Measurements from ENCODE around the gene CORIN. TPM values are rescaled to one million over a fixed set of nuclear protein-coding genes. Genes with fewer than 3 reads are reported as not detected.
A peak's percentile ranks its signal among the peaks of the same experiment; 100 is the strongest.
"Not testable (repeated sequence)": the region's sequence is repeated elsewhere in the genome, so short reads cannot be mapped to it uniquely, and the experiment has no call there.

The CORIN gene
- total RNA-seq, 2 donors from 2014 or later, result 0.26 to 0.41 TPM

DNA sequence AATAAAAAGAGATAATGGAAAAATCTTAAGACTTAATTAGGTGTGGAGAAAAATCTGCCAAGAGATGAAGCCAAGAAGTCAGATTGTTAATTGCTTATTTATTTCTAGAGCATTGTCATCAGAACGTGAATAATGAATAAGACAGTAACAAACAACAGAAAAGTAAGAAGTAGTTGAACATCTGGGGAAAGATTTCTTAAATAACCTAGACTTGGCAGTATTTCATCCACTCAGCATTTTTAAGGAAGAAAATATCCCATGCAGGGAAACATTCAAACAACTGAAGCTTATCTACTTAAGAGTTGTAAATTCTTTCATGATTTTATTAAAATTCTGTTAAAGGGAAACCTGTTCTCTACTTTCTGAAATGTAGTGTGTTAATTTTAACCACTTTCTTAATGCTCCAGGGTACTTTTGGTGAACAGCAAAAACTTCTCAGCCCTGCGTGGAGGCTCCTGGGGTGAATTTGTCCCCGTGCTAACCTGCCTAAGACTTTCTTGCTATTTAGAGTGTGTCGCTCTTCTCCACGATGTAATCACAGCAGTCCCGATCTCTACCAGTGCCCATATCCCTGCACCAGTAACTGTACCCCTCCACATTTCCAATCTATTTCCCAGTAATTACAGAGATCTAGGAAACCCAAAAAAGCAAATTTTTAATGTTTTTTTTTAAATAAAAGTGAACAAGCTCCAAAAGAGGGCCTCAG lies 124.6 kb downstream of the CORIN start:
- Mint-ChIP-seq H3K4me3 (no peak overlapping the region), H3K4me1 (no peaks in the 10 kb centered on the region), H3K36me3 (ENCODE audit: low read depth) (no peaks in the 10 kb centered on the region), H3K27ac (no peak overlapping the region), H3K9me3 (no peaks in the 10 kb centered on the region), H3K27me3 (peaks cover 23% of the 10 kb centered on the region)
- ATAC-seq (replicated peaks), result no peak

DNA sequence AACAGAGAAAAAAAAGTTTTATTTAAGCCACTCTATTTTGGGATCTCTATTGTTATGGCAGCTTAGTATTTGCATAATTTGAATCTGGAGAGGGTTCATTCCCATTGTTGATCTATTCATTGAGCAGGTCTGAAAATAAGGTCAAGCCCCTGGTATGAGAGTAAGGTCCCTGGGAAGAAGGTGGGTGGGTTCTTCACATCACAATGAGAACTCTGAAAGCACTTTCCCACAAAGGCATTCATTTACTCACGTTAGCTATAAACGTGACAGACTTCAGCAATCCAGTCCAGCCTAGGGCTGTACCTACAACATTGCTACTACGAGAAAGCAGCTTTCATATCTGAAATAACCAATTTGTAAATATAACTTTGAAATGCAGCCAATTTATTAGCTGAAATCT lies 126.2 kb downstream of the CORIN start:
- no peak for ATAC-seq (replicated peaks)
- H3K4me3 Mint-ChIP-seq, result no peak overlapping the region
- peaks cover 17% of the 10 kb centered on the region for H3K27me3 Mint-ChIP-seq
- H3K36me3 Mint-ChIP-seq (ENCODE audit: low read depth), result no peaks in the 10 kb centered on the region
- no peaks in the 10 kb centered on the region for H3K9me3 Mint-ChIP-seq
- no peak overlapping the region for H3K27ac Mint-ChIP-seq
- no peaks in the 10 kb centered on the region for H3K4me1 Mint-ChIP-seq

DNA sequence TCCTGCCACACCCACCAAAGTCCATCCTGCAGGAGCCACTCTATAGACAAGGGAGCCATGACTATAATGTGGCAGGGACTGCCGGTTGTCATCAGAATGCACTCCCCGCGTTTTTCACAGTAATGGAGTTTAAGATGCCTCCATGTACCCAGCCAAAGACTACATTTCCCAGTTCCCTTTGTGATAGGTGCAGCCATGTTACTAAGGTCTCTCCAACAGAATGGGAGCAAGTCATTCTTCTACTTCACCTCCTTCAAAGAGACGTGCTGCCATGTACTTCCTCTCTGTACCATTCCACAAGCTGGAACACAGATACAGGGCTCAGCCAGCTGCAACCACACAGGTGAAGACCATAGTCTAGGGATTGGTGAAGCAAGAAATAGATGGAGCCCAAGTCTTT lies 126.7 kb downstream of the CORIN start:
- Mint-ChIP-seq H3K9me3 (no peaks in the 10 kb centered on the region), H3K4me1 (no peaks in the 10 kb centered on the region), H3K27me3 (peaks cover 17% of the 10 kb centered on the region), H3K36me3 (ENCODE audit: low read depth) (no peaks in the 10 kb centered on the region), H3K27ac (no peak overlapping the region), H3K4me3 (no peak overlapping the region)
- ATAC-seq (replicated peaks), result no peak

DNA sequence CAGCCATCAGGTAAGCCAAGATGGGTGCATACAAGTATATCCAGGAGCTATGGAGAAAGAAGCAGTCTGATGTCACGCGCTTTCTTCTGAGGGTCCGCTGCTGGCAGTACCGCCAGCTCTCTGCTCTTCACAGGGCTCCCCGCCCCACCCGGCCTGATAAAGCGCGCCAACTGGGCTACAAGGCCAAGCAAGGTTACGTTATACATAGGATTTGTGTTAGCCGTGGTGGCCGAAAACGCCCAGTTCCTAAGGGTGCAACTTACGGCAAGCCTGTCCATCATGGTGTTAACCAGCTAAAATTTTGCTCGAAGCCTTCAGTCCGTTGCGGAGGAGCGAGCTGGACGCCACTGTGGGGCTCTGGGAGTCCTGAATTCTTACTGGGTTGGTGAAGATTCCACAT lies 131.5 kb downstream of the CORIN start:
- not testable (repeated sequence) for ATAC-seq (replicated peaks)

DNA sequence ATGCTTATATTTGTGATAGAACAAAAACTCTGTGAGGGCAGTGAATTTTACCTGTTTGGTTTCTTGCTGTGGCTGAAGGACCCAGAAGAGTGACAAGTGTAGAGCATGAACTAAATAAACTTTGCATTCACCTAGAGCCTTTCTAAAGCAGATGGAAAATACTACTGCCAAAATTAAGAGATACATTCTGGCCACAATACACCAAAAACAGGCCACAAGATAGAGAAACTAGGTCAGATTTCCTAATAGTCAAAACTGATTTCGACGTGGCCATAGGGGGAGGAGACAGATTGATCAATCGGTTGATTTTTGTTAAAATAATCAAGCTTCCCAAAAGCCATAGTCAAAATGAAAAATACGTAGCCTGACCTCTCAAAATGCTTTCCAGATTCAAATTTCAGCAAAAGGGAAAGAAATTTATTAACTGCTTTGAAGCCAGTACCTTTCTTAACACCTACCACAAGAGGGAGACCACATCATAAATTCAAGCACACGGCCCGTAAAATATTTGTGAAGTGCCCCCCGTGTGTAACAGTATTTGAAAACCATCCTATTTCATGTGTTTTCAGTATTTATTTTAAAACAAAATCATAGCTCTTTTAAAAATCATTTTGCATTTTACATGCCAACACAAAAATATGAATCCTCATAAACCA lies 132.4 kb downstream of the CORIN start:
- peaks cover 16% of the 10 kb centered on the region for H3K27me3 Mint-ChIP-seq
- ATAC-seq (replicated peaks), result no peak
- H3K9me3 Mint-ChIP-seq, result no peaks in the 10 kb centered on the region
- no peak overlapping the region for H3K27ac Mint-ChIP-seq
- no peak overlapping the region for H3K4me3 Mint-ChIP-seq
- H3K4me1 Mint-ChIP-seq, result no peaks in the 10 kb centered on the region
- H3K36me3 Mint-ChIP-seq (ENCODE audit: low read depth), result no peaks in the 10 kb centered on the region

More for the DNA sequence above, 131.5 kb downstream of the CORIN start:
- H3K4me1 Mint-ChIP-seq; H3K27ac Mint-ChIP-seq; H3K36me3 Mint-ChIP-seq (ENCODE audit: low read depth); H3K9me3 Mint-ChIP-seq; H3K4me3 Mint-ChIP-seq: not testable (repeated sequence)
- H3K27me3 Mint-ChIP-seq, result peaks cover 16% of the 10 kb centered on the region

DNA sequence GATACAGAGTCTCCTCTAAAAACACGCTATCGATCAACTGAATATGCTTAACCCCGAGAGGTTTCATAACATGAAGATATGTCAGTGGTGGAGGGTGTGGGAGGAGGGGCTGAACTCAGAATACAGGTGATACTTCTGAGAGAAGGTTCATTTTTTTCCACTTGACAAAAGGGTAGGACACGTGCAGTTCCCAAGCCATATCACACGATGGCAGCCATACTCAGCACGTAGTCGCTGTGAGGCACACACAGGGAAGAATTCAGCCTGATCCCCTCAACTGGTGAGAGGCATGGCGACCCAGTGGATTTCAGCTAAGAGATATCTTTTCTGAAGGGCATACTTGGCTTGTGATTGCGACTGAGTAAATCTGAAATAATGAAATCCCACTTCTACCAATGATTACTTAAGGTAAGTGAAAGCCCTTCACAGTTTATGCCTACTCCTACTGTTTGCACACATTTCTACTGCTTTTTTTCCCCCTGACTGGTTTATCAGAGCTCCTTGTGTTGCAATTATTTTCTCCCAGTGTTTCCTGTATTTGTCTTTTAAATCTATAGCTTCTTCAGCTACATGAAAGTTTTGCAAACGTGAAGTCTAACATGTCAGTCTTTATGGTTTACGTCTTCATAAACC lies 133.1 kb downstream of the CORIN start:
- H3K4me1 Mint-ChIP-seq, result no peaks in the 10 kb centered on the region
- no peaks in the 10 kb centered on the region for H3K9me3 Mint-ChIP-seq
- no peaks in the 10 kb centered on the region for H3K36me3 Mint-ChIP-seq (ENCODE audit: low read depth)
- no peak overlapping the region for H3K27ac Mint-ChIP-seq
- H3K4me3 Mint-ChIP-seq, result no peak overlapping the region
- ATAC-seq (replicated peaks), result peak; percentile 29
- peaks cover 20% of the 10 kb centered on the region for H3K27me3 Mint-ChIP-seq

DNA sequence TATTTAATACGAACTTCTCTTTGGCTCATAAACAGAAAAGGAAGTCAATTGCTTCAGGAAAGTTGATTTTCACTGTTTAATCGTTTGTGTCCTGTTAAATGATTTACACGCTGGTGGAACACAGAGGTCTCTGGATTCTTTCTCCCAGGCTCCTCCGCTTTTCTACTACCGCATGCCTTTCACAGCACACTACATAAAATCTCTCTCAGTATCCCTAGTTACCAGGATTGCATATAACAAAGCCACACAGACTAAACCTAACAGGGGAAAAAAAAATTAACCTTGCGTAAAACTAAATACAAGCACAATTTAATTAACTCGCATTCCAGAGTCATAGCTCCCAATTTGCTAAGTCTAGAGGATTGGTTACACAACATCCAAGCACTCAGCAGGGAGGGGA lies 133.9 kb downstream of the CORIN start:
- Mint-ChIP-seq H3K4me3 (no peak overlapping the region), H3K9me3 (no peaks in the 10 kb centered on the region), H3K27ac (no peak overlapping the region), H3K27me3 (peaks cover 20% of the 10 kb centered on the region), H3K36me3 (ENCODE audit: low read depth) (no peaks in the 10 kb centered on the region), H3K4me1 (no peaks in the 10 kb centered on the region)
- no peak for ATAC-seq (replicated peaks)

DNA sequence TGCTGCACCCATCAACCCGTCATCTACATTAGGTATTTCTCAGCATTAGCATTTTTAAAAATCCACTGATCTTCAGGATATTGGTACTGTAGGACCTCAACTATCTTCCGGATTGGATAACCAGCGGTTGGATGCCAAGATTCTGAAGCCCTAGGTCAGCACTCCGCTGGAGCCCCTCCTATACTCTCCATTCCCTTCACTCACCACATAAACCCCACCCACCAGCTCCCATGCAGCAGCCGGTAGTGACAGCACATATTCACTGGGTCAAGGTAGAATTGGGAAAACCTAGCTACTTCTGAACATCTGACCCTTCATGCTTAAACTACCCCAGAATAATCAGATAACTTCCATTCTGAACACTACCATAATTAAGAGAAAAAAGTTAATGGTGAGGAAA lies 134.9 kb downstream of the CORIN start:
- no peak for ATAC-seq (replicated peaks)
- H3K36me3 Mint-ChIP-seq (ENCODE audit: low read depth), result no peaks in the 10 kb centered on the region
- H3K4me3 Mint-ChIP-seq, result no peak overlapping the region
- H3K9me3 Mint-ChIP-seq, result no peaks in the 10 kb centered on the region
- H3K27ac Mint-ChIP-seq, result no peak overlapping the region
- no peaks in the 10 kb centered on the region for H3K4me1 Mint-ChIP-seq
- H3K27me3 Mint-ChIP-seq, result peaks cover 17% of the 10 kb centered on the region

DNA sequence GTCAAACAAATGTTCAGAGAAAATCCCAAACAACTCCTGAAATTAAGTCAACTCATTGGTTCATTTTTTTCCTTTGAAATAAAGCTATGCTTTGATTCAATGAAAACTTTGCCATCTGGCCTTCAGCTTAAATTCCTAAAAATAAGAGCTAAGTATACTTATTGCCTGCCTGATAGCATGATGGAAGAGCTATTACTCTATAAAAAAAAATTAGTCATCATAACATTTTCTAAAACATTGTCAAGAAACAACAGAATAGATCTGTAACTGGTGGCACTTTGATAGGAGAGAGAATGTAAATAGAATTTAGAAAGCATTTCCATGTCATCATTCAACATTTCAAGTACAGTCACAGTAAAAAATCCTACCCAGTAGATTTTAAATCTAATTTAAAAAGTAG lies 136.6 kb downstream of the CORIN start:
- H3K4me1 Mint-ChIP-seq, result no peaks in the 10 kb centered on the region
- H3K4me3 Mint-ChIP-seq, result no peak overlapping the region
- peaks cover 23% of the 10 kb centered on the region for H3K27me3 Mint-ChIP-seq
- H3K9me3 Mint-ChIP-seq, result no peaks in the 10 kb centered on the region
- no peak overlapping the region for H3K27ac Mint-ChIP-seq
- no peak for ATAC-seq (replicated peaks)
- no peaks in the 10 kb centered on the region for H3K36me3 Mint-ChIP-seq (ENCODE audit: low read depth)

DNA sequence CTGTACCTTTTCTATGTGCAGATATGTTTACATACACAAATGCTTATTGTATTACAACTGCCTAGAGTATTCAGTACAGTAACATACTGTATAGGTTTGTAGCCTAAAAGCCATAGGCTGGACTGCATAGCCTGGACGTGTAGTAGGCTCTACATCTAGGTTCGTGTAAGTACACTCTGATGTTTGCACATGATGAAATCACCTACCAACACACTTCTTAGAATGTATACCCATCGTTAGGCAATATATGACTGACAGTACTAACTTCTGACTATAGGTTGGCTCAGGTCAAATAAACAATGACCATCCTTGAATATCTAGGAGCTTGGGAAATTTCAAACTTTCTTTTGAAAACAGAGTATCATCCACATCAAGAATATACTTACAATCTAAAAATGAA lies 139.0 kb downstream of the CORIN start:
- no peaks in the 10 kb centered on the region for H3K36me3 Mint-ChIP-seq (ENCODE audit: low read depth)
- H3K4me3 Mint-ChIP-seq, result no peak overlapping the region
- H3K27me3 Mint-ChIP-seq, result peaks cover 25% of the 10 kb centered on the region
- no peaks in the 10 kb centered on the region for H3K9me3 Mint-ChIP-seq
- no peaks in the 10 kb centered on the region for H3K4me1 Mint-ChIP-seq
- H3K27ac Mint-ChIP-seq, result no peak overlapping the region
- ATAC-seq (replicated peaks), result no peak

DNA sequence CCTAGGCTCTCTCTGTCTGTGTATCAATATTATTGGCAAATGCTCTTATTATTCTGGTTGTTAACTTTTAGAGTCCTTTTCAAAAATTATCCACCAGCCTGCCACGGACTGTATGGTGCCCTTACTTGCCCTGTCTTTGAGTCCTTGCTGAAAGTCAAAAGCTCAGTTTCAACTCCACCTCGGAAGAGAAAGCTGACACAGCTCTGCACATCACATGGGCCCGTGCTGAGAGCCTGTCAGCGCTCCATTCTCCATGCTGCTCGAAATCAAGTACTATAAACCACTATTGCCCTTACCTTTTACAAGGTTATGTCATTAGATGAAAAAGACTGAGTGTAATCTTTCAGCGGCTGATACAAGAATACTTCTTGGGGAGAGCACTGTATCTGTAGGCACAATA lies 141.0 kb downstream of the CORIN start:
- Mint-ChIP-seq H3K27me3 (peaks cover 24% of the 10 kb centered on the region), H3K4me3 (no peak overlapping the region), H3K27ac (no peak overlapping the region), H3K36me3 (ENCODE audit: low read depth) (no peaks in the 10 kb centered on the region), H3K4me1 (no peaks in the 10 kb centered on the region), H3K9me3 (no peaks in the 10 kb centered on the region)
- no peak for ATAC-seq (replicated peaks)

DNA sequence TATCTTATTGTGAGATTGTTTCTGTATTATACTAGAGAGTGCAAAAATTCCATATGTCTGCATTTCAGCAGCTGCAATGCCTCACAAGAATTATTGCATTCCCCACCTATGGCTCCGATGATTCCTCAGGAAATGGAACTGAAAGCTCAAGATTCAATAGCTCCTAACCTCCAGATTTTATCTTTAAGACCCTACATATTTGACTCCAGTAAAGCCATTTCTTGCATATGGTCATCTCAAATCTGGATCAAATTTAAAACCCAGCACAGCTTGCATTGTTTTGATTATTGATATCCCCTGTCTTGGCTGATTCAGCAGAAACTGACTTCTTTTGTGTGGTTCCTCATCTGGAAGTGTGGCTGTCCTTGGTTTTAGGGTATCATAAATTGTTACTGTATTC lies 142.6 kb downstream of the CORIN start:
- peaks cover 20% of the 10 kb centered on the region for H3K27me3 Mint-ChIP-seq
- H3K36me3 Mint-ChIP-seq (ENCODE audit: low read depth), result no peaks in the 10 kb centered on the region
- no peaks in the 10 kb centered on the region for H3K9me3 Mint-ChIP-seq
- no peak for ATAC-seq (replicated peaks)
- no peak overlapping the region for H3K27ac Mint-ChIP-seq
- no peak overlapping the region for H3K4me3 Mint-ChIP-seq
- H3K4me1 Mint-ChIP-seq, result no peaks in the 10 kb centered on the region

DNA sequence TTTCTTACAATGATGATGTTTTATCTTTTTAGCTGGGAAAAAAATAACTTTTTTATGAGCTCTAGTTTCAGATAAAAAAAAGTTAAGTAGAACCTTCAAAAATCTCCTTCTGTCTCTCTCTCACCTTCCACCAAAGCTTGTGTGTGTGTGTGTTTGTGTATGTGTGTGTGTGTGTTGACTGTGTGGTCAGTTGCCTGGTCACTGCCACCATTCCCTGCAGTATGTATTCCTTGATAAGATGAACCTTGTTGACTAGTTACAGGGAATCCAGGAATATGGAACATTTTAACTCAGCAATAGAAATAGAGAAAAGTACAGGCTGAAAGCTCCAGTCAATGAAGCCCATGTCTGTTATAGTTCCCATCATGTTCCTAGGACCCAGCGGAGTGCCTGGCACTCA lies 143.5 kb downstream of the CORIN start:
- Mint-ChIP-seq H3K4me3 (no peak overlapping the region), H3K27ac (no peak overlapping the region), H3K9me3 (no peaks in the 10 kb centered on the region), H3K36me3 (ENCODE audit: low read depth) (no peaks in the 10 kb centered on the region), H3K4me1 (no peaks in the 10 kb centered on the region), H3K27me3 (peaks cover 16% of the 10 kb centered on the region)
- ATAC-seq (replicated peaks), result no peak

DNA sequence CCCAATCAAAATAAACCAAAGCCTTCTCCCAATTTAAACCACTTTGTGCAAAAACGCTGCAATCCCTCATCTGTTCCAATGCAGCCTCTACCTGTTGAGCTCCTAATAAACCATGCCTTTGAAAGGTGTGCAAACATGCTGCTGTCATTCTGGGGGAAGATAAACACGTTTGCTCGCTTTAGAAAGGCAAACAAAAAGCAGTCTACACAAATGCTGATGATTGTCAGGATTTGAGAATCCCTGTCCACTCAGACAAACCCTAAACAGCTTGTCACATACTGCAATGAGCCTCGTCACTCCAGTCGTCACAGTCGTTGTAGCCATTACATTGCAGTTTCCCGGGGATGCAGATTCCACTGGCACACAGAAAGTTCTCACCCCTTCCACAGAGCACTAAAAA lies 145.2 kb downstream of the CORIN start:
- Mint-ChIP-seq H3K27ac (no peak overlapping the region), H3K27me3 (peaks cover 12% of the 10 kb centered on the region), H3K9me3 (no peaks in the 10 kb centered on the region), H3K4me3 (no peak overlapping the region), H3K4me1 (no peaks in the 10 kb centered on the region), H3K36me3 (ENCODE audit: low read depth) (no peaks in the 10 kb centered on the region)
- no peak for ATAC-seq (replicated peaks)

DNA sequence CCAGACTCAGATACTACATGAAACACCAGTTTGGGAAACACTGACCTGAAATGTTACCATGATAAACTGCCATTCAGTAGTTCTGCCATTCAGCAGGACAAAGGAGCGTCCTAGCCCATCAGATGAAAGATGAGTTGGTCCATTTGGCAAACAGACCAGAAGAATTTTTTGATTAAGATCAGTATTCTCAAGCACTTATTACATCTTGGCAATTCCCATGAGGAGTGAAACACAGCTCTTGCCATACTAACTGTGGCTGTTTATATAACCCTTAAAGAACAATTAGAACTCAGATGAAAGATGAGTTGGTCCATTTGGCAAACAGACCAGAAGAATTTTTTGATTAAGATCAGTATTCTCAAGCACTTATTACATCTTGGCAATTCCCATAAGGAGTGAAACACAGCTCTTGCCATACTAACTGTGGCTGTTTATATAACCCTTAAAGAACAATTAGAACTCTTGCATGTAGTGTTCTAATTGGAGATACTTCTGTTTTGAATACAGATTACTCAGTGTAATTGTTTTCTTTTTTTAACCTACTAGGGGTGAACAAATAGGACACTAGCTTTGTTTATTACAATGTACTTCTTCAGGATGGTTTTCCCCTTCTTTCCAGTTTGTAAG lies 146.0 kb downstream of the CORIN start:
- H3K9me3 Mint-ChIP-seq; H3K27me3 Mint-ChIP-seq; ATAC-seq (replicated peaks): not testable (repeated sequence)

More for the DNA sequence above, 146.0 kb downstream of the CORIN start:
- not testable (repeated sequence) for H3K4me3 Mint-ChIP-seq; H3K4me1 Mint-ChIP-seq; H3K27ac Mint-ChIP-seq; H3K36me3 Mint-ChIP-seq (ENCODE audit: low read depth)
